Measurements from ENCODE around the gene UCP3.

The UCP3 gene

GRCh38 chr11:73982990-73983740 is 25.7 kb downstream of the UCP3 start:
- TF ChIP-seq CTCF (IDR thresholded peaks at IDR 0.05; ENCODE audit: control insufficient read depth, extremely low read depth, insufficient read depth): no peak
- H3K4me3 ChIP-seq (ENCODE audit: low read depth, low read length): no peak overlapping the region
- no peak for DNase-seq (ENCODE audit: low read depth)

- TF ChIP-seq CTCF (IDR thresholded peaks at IDR 0.05; ENCODE audit: control insufficient read depth, extremely low read depth, insufficient read depth): no peak
- DNase-seq (ENCODE audit: low read depth): no peak
- no peak within 1 kb of the TSS for H3K4me3 ChIP-seq (ENCODE audit: low read depth, low read length)
Measured at GRCh38 chr11:73982595-73982989, 26.3 kb downstream of the UCP3 start, which contains the start of gene UCP2. Gene UCP2, minus strand, starts transcription at chr11:73982843. Its CDS starts 4,465 bp downstream, at chr11:73978378.

GRCh38 chr11:73981051-73981805 is 27.7 kb downstream of the UCP3 start:
- H3K4me3 ChIP-seq (ENCODE audit: low read depth, low read length): no peak overlapping the region
- TF ChIP-seq CTCF (IDR thresholded peaks at IDR 0.05; ENCODE audit: control insufficient read depth, extremely low read depth, insufficient read depth): no peak
- DNase-seq (ENCODE audit: low read depth): no peak

GRCh38 chr11:73980001-73980961 is 28.6 kb downstream of the UCP3 start:
- H3K4me3 ChIP-seq (ENCODE audit: low read depth, low read length): no peak overlapping the region
- peak; percentile 45 for DNase-seq (ENCODE audit: low read depth)
- no peak for TF ChIP-seq CTCF (IDR thresholded peaks at IDR 0.05; ENCODE audit: control insufficient read depth, extremely low read depth, insufficient read depth)

- no peak for DNase-seq (ENCODE audit: low read depth)
- H3K4me3 ChIP-seq (ENCODE audit: low read depth, low read length): no peak overlapping the region
- TF ChIP-seq CTCF (IDR thresholded peaks at IDR 0.05; ENCODE audit: control insufficient read depth, extremely low read depth, insufficient read depth): no peak
Measured at GRCh38 chr11:73978576-73979086, 30.3 kb downstream of the UCP3 start.

GRCh38 chr11:73977856-73978519 is 30.9 kb downstream of the UCP3 start:
- no peak for DNase-seq (ENCODE audit: low read depth)
- TF ChIP-seq CTCF (IDR thresholded peaks at IDR 0.05; ENCODE audit: control insufficient read depth, extremely low read depth, insufficient read depth): no peak
- no peak overlapping the region for H3K4me3 ChIP-seq (ENCODE audit: low read depth, low read length)

All from LNCaP clone FGC (cell line).